Measurements from ENCODE around the gene ADRA2B.
"Not testable (repeated sequence)": the region's sequence is repeated elsewhere in the genome, so short reads cannot be mapped to it uniquely, and the experiment has no call there.

ADRA2B gene

DNA sequence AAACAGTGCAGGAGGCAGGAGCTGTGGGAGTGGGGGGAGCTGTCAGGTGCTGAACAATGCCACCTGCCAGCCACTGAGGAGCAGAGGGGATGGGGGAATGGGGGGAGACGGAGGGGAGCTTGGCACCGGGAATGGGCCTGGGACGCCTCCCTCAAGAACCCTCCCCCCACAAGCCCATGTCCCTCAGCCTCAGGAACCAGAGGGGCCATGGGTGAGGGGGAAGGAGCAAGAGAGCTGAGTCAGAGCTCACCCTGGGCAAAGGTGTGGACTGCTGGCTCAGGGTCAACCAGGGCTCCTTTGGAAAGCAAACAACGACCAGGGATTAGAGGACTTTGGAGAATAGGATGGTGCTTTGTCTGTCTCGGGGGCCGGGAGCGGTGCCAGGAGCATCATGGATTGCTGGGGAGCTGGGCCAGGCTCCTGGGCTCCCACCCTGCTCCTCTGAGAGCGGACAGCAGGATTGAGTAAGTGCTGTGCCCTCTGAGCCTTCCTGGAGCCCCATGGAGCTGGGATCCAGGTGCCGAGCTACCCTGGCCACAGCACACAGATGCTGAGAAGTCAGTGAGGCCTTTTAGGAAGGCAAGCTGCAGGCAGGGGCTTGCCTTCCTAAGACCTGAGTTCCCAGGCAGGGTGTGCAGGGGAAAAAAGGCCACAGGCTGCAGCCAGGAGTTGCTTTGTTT is 48.3 kb downstream of the ADRA2B start:
- not testable (repeated sequence) for H3K27me3 Mint-ChIP-seq, H3K4me1 Mint-ChIP-seq, H3K36me3 Mint-ChIP-seq, H3K27ac Mint-ChIP-seq, H3K4me3 Mint-ChIP-seq, H3K9me3 Mint-ChIP-seq

DNA sequence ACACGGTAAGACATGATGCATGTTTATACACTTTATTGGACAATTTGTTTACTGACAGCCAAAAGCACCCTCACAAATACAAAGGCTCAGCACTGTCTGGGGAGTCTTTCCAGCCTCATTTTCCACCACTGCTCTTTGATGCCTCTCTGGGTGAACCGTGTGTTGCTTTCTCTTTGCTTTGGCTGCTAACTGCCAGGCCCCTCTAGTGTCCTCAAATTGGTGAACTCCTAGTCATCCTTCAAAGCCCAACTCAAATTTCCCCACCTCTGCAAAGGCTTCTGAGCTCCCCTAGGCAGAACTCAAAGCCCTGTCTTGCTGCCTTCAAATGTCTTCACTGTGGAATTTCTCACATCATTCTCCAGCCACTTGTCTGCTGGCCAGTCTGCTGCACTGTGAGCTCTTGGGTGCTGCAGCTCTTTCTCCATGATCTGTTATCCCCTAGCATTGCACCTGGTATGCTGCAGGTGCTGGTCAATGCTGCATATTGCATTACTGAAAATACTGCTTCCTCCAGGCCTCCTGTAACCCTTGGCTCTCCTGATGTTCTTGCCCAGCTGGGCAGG is 49.2 kb downstream of the ADRA2B start:
- H3K36me3 Mint-ChIP-seq, H3K4me1 Mint-ChIP-seq, H3K4me3 Mint-ChIP-seq, H3K9me3 Mint-ChIP-seq, H3K27me3 Mint-ChIP-seq, H3K27ac Mint-ChIP-seq: not testable (repeated sequence)

DNA sequence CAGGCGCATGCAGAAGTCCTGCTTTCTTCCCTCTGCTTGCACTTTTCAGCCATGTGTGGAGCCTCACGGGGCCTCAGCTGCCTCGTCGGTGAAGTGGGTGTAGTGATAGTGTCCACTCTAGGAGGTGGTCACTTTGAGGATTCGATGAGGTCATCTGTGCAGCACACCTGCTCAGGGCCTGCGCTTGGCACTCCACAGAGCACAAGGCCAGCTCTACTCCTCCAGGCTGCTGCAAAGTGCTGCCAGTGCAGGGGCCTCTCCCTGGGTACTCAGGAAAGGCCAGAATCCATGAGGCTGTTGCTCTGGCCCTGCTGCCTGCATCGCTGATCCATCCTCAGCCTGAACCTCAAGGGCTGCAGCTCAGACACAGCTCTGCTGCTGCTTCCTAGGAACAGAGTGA is 49.9 kb downstream of the ADRA2B start:
- H3K27ac Mint-ChIP-seq, H3K27me3 Mint-ChIP-seq, H3K36me3 Mint-ChIP-seq, H3K4me1 Mint-ChIP-seq, H3K4me3 Mint-ChIP-seq, H3K9me3 Mint-ChIP-seq: not testable (repeated sequence)

DNA sequence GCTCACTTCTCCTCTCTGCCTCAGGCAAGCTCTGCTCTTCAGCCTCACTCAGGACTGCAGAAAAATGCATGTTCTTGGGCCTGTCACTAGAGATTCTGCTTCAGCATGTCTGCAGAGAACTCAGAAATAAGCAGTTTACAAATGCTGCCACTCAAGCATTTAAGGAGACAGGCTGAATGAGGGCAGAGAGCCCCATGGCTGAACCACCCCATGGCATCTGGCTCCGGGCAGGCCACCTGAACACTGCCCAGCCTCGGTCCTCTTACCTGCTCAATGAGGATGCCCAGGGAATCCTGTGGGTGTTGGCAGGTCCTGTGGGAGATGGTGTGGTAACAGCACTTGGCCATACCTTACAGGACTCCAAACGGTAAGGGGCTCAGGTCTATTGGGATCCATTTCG is 50.4 kb downstream of the ADRA2B start:
- not testable (repeated sequence) for H3K27ac Mint-ChIP-seq, H3K9me3 Mint-ChIP-seq, H3K27me3 Mint-ChIP-seq, H3K4me1 Mint-ChIP-seq, H3K36me3 Mint-ChIP-seq, H3K4me3 Mint-ChIP-seq

DNA sequence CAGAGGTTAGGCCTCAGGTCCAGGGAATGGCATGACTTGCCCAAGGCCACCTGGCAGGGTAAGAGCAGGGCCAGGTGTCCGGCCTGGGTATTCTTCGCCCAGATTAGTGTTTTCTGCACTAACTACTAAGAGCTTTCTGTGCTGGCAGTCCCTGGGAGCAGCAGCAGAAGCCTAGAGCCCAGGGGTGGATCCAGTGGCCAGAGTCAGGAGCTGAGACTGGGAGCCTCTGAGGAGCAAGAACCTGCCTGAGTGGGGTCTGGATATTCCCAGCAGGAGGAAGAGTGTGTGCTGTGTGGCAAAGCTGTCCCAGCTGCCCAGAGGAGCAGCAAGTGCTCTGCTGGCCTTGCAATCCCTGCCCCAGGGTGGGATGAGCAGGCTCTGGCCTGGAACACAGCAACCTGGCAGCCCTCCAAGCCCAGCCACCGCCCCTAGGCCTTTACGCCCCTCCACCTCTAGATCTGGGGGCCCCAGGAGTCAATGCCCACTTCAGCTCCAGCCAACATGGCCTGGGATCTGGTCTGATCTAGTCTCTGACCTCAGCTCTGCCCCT is 50.9 kb downstream of the ADRA2B start:
- Mint-ChIP-seq H3K36me3 (no peaks in the 10 kb centered on the region), H3K9me3 (no peaks in the 10 kb centered on the region), H3K4me3 (no peak overlapping the region), H3K27me3 (no peaks in the 10 kb centered on the region), H3K27ac (no peak overlapping the region), H3K4me1 (no peaks in the 10 kb centered on the region)

DNA sequence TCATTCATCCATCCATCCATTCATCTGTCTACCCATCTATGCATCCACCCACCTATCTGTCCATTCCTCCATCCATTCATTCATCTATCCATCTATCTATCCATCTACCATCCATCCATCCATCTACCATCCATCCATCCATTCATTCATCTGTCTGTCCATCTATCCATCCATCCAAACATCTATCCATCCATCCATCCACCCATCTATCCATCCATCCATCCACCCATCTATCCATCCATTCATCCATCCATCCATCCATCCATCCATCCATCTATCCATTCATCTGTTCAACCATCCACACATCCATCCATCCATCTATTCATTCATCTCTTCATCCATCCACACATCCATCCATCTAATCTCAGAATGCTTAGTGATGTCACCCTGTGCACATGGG is 51.6 kb downstream of the ADRA2B start:
- not testable (repeated sequence) for H3K27me3 Mint-ChIP-seq, H3K9me3 Mint-ChIP-seq, H3K36me3 Mint-ChIP-seq, H3K4me1 Mint-ChIP-seq, H3K27ac Mint-ChIP-seq, H3K4me3 Mint-ChIP-seq

DNA sequence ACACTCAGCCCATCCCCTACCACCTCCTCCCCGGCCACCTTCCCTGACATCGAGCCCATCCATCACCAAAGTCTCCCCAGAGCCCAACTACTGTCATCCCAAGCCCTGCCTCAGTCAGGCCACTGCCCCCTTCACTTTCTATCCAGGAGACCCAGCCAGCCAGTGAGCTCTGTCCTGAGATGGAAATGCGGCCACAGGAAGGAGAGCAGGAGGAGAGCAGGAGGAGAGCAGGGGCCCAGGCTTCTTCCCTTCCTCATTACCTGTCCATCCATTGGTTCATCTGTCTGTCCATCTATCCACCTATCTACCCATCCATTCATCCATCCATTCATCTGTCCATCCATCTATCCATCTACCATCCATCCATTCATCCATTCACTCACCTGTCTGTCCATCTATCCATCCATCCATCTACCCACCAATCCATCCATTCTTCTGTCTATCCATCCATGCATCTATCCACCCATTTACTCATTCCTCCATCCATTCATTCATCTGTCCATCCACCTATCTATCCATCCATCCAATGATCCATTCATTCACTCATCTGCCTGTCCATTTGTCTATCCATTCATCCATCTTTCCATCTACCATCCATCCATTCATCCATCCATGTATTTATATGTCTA is 52.2 kb downstream of the ADRA2B start:
- H3K36me3 Mint-ChIP-seq, H3K4me1 Mint-ChIP-seq, H3K9me3 Mint-ChIP-seq, H3K27me3 Mint-ChIP-seq, H3K27ac Mint-ChIP-seq, H3K4me3 Mint-ChIP-seq: not testable (repeated sequence)

DNA sequence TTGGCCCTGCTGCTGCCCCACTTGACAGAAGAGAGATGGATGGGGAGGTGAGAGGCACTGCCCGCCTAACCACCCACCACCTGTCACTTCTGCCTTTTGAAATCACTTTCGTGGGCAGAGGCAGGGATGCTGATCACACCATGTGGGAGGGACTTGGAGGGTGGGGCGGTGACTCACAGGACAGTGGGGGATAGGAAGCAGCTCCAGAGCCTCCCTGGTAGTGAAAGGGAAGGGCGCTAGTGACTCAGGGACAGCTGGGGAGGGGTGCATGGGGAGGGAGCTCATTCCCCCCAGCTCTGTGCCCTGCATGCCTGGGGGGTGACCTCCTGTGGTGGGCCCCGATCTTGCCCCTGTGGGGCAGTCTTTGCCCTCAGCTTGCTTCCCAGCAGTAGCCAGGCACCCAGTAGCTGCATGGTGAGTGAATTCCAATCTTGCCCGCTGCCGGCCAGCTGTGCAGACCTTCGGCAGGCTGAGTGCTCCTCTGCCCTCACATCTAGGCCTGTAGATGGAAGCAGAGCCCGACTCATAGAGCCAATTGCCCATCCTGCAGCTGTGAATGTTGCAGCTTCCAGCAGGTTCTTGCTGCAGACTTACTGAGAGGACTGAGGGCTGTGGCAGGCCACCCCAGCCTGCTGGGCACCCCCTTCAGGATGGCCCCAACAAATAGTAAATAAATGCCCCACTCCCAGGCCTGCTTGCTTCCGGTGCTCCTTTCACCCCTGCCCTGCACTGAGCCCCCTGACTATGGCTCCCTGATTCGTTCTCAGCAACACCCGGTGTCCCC is 53.1 kb downstream of the ADRA2B start:
- not testable (repeated sequence) for H3K36me3 Mint-ChIP-seq, H3K9me3 Mint-ChIP-seq, H3K27ac Mint-ChIP-seq, H3K27me3 Mint-ChIP-seq, H3K4me3 Mint-ChIP-seq, H3K4me1 Mint-ChIP-seq
